GM12872 (cell line): ENCODE measurements around the gene PJA2.

ENCODE experiments used
- TF ChIP-seq, protein P1 (sequence below): IDR thresholded peaks from 3 replicates; pipeline ENCODE4 v1.5.1; 2011; ENCODE audit warnings: low read depth, mild to moderate bottlenecking, low read length, moderate library complexity; ENCODE audit not compliant: insufficient read depth

PJA2 gene

DNA sequence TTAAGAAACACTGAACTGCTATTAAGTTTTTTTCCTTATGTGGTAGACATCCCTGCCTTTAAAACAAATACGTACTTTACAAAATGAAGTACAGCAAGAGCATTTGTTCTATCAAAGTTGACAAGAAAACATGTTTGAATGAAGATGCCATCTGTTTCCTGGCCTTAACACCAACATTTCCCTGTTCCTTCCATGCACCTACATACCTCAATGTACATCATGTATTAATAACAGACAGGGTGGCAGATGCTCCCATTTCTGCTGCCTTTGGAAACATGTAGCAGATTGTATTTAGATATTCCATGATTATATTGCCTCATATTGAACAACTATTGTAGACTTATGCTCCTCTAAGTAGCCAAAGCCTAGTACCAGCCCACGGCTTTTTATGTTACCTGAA lies 104.4 kb downstream of the PJA2 start:
- TF ChIP-seq, protein P1, sequence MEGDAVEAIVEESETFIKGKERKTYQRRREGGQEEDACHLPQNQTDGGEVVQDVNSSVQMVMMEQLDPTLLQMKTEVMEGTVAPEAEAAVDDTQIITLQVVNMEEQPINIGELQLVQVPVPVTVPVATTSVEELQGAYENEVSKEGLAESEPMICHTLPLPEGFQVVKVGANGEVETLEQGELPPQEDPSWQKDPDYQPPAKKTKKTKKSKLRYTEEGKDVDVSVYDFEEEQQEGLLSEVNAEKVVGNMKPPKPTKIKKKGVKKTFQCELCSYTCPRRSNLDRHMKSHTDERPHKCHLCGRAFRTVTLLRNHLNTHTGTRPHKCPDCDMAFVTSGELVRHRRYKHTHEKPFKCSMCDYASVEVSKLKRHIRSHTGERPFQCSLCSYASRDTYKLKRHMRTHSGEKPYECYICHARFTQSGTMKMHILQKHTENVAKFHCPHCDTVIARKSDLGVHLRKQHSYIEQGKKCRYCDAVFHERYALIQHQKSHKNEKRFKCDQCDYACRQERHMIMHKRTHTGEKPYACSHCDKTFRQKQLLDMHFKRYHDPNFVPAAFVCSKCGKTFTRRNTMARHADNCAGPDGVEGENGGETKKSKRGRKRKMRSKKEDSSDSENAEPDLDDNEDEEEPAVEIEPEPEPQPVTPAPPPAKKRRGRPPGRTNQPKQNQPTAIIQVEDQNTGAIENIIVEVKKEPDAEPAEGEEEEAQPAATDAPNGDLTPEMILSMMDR, result no peak

DNA sequence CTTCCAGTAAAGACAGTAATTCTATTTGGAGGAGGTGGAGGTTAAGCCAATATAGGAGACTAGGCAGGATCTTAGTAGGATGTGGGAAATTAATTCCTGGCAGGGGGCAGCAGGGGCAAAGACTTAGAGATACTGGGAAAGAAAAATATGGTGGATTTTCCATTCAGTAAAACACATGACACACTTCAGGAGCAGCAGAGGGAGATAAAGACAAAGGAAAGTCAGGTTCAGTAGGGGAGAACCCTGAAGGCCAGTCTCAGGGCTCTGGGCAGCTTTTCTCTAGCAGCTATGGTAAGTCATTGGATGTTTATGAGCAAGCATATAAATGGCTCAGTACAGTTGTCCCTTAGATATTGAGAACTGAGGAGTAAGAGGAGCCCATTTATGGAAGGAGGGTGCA lies 105.5 kb downstream of the PJA2 start:
- TF ChIP-seq, protein P1, result no peak

DNA sequence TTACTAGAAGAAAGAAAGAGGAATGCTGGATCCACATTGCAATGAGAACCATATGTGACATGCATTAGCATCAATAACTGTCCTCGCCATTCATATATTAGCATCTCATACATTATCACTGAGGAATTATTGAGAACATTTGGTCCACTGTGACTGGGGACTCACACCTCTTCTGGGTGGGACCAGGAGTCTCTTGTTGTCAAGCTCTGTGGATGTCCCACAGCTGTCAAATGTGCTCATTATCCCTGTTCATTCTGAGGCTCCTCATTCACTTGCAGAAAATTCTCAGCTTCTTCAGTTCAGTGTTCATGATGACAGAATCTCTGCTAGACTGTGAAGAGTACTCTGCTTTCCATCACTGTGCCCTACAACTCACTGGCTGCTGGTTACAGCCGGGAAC lies 109.4 kb downstream of the PJA2 start:
- TF ChIP-seq, protein P1, result no peak

DNA sequence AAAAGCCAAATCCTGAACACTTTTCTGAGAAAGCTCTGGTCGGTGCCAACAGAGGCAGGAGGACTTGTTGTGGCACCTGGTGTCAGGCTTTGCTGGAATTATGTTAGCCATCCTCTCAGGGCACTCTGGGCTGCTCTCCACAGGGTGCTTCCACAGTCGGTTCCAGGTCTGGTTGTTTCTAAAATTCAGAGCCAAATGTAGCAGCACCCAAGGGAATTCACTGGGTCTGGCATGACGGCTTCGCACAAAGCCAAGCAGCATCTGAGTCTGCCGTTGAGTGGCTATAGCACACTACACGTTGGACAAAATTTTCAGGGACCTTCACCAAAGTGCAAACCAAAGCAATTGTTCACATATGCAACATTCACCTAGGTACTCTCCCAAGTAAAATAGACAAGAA lies 110.2 kb downstream of the PJA2 start:
- TF ChIP-seq, protein P1, result no peak

DNA sequence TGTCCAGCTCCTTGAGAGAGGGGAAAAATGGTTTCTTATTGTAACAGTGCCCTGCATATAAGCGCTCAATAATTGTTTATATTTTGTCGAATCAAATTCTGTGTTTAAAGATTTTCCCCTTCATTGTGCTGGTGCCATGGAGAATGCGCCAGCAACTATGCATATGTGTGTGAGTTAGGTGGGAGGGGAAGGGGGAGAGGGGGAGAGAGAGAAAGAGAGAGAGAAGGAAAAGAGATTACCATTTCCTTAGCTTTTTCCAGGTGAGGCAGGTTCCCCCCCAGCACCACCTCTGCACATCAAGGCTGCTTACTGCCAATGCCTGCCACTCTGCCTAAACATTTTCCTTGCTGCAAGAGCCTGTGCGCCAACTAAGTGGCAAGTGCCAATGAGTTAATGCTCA lies 111.0 kb downstream of the PJA2 start:
- TF ChIP-seq, protein P1, result no peak

DNA sequence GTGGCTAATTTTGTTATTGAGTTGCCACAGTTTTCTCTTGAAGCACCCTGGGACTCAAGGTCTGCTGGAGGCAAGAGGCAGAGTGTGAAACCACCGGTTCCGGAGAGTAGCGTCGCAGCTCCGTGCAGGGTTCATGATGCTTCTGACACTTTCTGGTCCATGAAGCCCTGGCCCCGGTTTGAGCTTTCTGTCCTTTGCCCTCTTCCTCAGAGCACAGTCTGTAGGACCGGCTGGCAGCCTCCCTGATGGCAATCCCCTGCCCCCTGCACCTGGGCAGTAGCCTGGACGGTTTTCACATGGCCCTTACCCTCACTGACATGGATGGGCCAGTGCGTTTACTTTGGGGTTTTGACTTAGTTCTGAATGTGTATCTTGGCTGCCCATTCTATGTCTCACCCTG lies 111.9 kb downstream of the PJA2 start:
- TF ChIP-seq, protein P1, result no peak

DNA sequence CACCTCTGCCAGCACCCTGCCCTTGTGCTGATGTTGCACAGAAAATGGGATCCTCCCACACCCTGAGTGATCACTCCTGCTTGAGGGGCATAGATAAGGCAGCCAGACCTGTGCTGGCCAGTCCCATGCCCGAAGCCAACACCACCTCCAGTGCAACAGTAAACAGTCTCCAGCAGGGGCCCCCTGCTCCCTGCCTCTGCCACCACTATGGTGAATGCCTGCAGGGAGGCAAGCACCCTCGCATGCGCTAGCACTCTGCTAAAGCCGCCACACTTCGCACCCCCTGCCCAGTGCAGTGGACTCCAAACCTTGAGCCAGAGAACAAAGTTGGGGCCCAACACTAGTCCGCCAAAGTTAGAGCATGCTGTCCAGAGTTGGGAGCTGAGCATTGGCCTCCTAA lies 118.7 kb downstream of the PJA2 start:
- TF ChIP-seq, protein P1, result no peak

DNA sequence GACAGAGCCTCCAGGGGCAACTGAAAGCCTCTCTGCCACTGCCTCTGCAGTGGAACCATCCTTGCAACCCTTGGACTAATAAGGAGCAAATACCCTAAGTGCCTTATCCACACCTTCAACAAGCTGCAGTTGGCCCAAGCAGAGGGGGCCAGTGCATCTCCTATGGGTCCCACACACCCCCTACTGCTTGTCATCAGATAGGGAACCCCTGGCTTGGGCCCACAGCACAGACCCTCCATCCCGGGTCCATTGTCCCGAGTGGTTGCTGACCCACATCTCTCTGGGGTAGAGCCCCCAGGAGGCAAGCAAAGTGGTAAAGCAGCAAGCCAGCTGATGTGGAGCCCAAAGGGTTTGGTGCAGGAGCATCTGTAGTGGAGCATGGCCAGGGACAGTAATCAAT lies 119.5 kb downstream of the PJA2 start:
- TF ChIP-seq, protein P1, result no peak
